NCI-H748 treated with DMSO at 0.1 percent for 48 hours (cell line): ENCODE results near the gene RASL10A.
A peak's percentile ranks its signal among the peaks of the same experiment; 100 is the strongest.

Source experiments
- DNase-seq: peaks from one replicate; lab custom pipeline; 2025; lab: John Stamatoyannopoulos, UW

Gene RASL10A

GRCh38 chr22:29268511-29269229 is 46.8 kb downstream of the RASL10A start:
- DNase-seq = peak; percentile 1

GRCh38 chr22:29267858-29268510 is 47.5 kb downstream of the RASL10A start, which contains the start of the genes EWSR1 and RHBDD3:
TSS of gene EWSR1 (plus strand) at chr22:29268268. CDS start at chr22:29268337, 69 bp downstream.
TSS of gene RHBDD3 (minus strand) at chr22:29267981. CDS start at chr22:29265626, 2,355 bp downstream.
- DNase-seq = peak; percentile 61

DNA sequence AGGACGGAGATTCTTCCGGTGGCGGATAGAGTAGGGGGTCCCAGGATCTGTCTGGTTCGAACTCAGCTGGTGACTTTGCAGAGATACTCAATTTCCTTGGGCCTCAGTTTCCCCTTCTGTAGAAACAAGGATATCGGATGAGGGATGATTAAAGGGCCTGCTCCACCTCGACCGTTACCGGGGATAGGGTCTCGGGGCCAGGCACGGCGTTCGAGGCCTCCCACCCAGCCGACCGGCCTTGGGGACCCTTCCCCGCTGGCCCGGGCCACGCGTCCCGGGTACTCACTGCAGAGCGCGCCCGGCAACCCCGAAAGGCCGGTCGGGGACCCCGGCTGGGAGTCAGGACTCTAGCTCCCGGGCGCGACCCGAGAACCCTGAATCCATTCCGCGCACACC is 48.0 kb downstream of the RASL10A start:
- DNase-seq = no peak

GRCh38 chr22:29266564-29267461 is 48.7 kb downstream of the RASL10A start:
- DNase-seq = no peak

DNA sequence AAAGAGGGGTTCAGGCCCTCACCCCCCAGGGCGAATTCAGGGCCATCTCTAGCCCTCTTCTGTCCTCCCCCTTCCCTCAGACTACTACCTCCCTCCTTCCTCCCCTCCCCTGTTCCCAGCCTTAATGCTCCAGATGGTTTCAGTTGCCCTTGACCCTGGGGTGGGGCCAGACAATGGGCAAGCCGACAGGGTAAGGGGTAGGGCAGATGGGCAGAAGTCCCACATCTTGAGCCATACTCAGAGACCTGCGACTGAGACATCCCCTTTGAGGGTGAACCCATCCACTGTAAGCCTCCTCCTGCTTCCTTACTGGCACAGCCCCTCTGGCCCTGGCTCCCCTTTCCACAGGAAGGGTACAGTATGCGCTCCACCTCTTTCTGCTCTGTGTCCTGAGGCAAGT is 49.6 kb downstream of the RASL10A start:
- DNase-seq = no peak

GRCh38 chr22:29265305-29265704 is 50.2 kb downstream of the RASL10A start:
- DNase-seq = no peak

DNA sequence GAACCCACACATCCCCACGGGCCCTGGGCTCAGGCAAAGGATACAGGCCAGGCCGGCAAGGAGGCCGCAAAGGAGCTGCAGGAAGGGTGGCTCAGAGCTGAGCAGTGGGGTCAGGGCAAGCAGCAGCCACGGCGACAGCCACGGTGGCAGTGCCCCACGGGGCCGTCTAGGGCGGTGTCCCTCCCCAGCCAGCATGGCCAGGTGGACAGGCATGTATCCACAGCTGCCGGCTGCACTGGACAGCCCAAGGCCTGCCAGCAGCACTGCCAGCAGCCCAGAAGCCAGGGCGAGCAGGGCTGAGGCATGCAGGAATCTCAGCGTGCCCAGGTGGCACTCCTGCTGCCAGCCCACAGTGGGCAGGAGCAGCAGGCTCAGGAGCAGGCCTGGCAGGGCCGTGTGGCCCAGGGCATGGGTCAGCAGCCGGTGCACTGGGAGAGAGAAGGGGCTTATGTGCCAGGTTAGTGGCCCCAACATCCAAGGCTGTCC is 51.7 kb downstream of the RASL10A start:
- no peak for DNase-seq
